HepG2 (cell line): Measurements from ENCODE around the gene MCF2L.

Experiments
- ATF2 ChIP-seq: sonication (generic); formaldehyde crosslinking; IDR thresholded peaks from 2 replicates; pipeline ENCODE4 v1.4.0; 2020; ENCODE audit warnings: missing genetic modification reagents
- CEBPB ChIP-seq: IDR thresholded peaks from 2 replicates; pipeline ENCODE4 v1.6.1; 2011; ENCODE audit warnings: low read depth, low read length, improper control_type of control experiment, borderline replicate concordance
- CTCF ChIP-seq: sonication (generic); formaldehyde crosslinking; IDR thresholded peaks from 2 replicates; pipeline ENCODE4 v1.5.0; 2020; ENCODE audit warnings: mild to moderate bottlenecking, missing genetic modification reagents, moderate library complexity
- JUN ChIP-seq: sonication (generic); formaldehyde crosslinking; IDR thresholded peaks from 2 replicates; pipeline ENCODE4 v1.4.0; 2020; ENCODE audit warnings: mild to moderate bottlenecking, missing genetic modification reagents
- JUND ChIP-seq: sonication (generic); formaldehyde crosslinking; IDR thresholded peaks from 2 replicates; pipeline ENCODE4 v1.8.0; 2022; ENCODE audit warnings: mild to moderate bottlenecking, missing genetic modification reagents
- POLR2A ChIP-seq, 2 experiments: IDR thresholded peaks; 2 replicates each; pipeline ENCODE4 v1.6.1; 2011; ENCODE audit warnings: low read depth in 2 of 2, low read length in 2 of 2, mild to moderate bottlenecking in 1 of 2, moderate library complexity in 1 of 2; ENCODE audit not compliant: insufficient read depth in 1 of 2
- TAF1 ChIP-seq: sonication (generic); formaldehyde crosslinking; IDR thresholded peaks from 2 replicates; pipeline ENCODE4 v1.4.0; 2020; ENCODE audit warnings: missing genetic modification reagents
- YY1 ChIP-seq: IDR thresholded peaks from 2 replicates; pipeline ENCODE4 v1.6.1; 2011; ENCODE audit warnings: low read length, low read depth, moderate library complexity, mild to moderate bottlenecking; ENCODE audit not compliant: insufficient read depth, insufficient replicate concordance
- ZBTB44 ChIP-seq: sonication (generic); formaldehyde crosslinking; IDR thresholded peaks from 2 replicates; pipeline ENCODE4 v1.4.0; 2020; ENCODE audit warnings: missing genetic modification reagents
- ZNF597 ChIP-seq: sonication (generic); formaldehyde crosslinking; IDR thresholded peaks from 2 replicates; pipeline ENCODE4 v1.5.0; 2020; ENCODE audit warnings: missing genetic modification reagents

GRCh38 chr13:113099142-113099541, 130.1 kb downstream of the MCF2L start:
- TF ChIP-seq JUN = no peak
- no peak for TF ChIP-seq YY1
- no peak for TF ChIP-seq POLR2A (IDR thresholded peaks at IDR 0.05; ENCODE audit: insufficient read depth in 1 of 2, low read depth in 2 of 2, low read length in 2 of 2)
- no peak for TF ChIP-seq ATF2
- TF ChIP-seq ZNF597 (CRISPR knock-in tag) = no peak
- TF ChIP-seq CEBPB = no peak
- no peak for TF ChIP-seq JUND (CRISPR knock-in tag)
- no peak for TF ChIP-seq CTCF (CRISPR knock-in tag)
- TF ChIP-seq ZBTB44 = no peak
- TF ChIP-seq TAF1 (CRISPR knock-in tag) = no peak
